Measurements from ENCODE around the gene COL4A2.

The COL4A2 gene

GRCh38 chr13:110528371-110528770 lies 221.3 kb downstream of the COL4A2 start:
- Histone ChIP-seq H3K9me2 (replicated peaks; ENCODE audit: insufficient read depth, low read length) (no peaks in the 10 kb centered on the region), H3F3A (ENCODE audit: insufficient read depth, low read length) (peaks cover 20% of the 10 kb centered on the region), H3K36me3 (replicated peaks; ENCODE audit: insufficient read depth, low read length) (no peaks in the 10 kb centered on the region), H4K20me1 (ENCODE audit: insufficient read depth, low read length) (no peaks in the 10 kb centered on the region), H2AFZ (ENCODE audit: low read length) (no peak overlapping the region), H3K79me2 (ENCODE audit: low read length) (no peaks in the 10 kb centered on the region), H3K9me3 (replicated peaks; ENCODE audit: insufficient read depth, low read length) (no peaks in the 10 kb centered on the region), H3K9ac (ENCODE audit: low read length) (no peak overlapping the region), H3K27ac (ENCODE audit: low read length) (no peak overlapping the region), H3K27me3 (replicated peaks; ENCODE audit: insufficient read depth, low read length) (no peaks in the 10 kb centered on the region), H3K4me1 (ENCODE audit: low read length) (peaks cover 34% of the 10 kb centered on the region), H3K4me3 (ENCODE audit: low read length) (no peak overlapping the region), H3K4me2 (ENCODE audit: low read depth, low read length) (no peak overlapping the region)
- TF ChIP-seq EZH2phosphoT487 (IDR thresholded peaks at IDR 0.05; ENCODE audit: low read length) (no peak), EZH2 (optimal IDR thresholded peaks at IDR 0.05; ENCODE audit: low read depth, low read length) (no peak)
- TF ChIP-seq, protein P1, sequence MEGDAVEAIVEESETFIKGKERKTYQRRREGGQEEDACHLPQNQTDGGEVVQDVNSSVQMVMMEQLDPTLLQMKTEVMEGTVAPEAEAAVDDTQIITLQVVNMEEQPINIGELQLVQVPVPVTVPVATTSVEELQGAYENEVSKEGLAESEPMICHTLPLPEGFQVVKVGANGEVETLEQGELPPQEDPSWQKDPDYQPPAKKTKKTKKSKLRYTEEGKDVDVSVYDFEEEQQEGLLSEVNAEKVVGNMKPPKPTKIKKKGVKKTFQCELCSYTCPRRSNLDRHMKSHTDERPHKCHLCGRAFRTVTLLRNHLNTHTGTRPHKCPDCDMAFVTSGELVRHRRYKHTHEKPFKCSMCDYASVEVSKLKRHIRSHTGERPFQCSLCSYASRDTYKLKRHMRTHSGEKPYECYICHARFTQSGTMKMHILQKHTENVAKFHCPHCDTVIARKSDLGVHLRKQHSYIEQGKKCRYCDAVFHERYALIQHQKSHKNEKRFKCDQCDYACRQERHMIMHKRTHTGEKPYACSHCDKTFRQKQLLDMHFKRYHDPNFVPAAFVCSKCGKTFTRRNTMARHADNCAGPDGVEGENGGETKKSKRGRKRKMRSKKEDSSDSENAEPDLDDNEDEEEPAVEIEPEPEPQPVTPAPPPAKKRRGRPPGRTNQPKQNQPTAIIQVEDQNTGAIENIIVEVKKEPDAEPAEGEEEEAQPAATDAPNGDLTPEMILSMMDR (IDR thresholded peaks at IDR 0.05; ENCODE audit: low read length): no peak
- no peak for DNase-seq

DNA sequence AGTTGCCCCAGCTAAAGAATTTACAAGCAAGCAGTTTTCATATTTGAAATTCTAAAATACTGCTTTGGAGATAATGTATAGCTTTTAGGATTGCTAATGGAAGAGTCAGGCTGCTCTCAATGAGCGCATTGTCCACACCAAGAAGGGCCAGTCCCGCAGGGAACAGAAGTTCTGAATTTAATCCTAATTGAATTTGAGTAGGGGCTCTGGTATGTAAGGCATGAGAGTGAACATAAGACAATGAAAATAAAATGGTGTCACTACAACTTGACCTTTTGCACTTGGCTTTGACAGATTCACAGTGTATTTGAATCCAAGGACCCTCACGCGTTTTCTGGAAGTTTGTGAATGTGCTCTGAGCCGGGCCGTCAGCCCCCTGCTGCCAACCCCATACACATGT lies 221.8 kb downstream of the COL4A2 start:
- Histone ChIP-seq H3K4me3 (ENCODE audit: low read length) (no peak overlapping the region), H3K27ac (ENCODE audit: low read length) (no peak overlapping the region), H3K9me3 (replicated peaks; ENCODE audit: insufficient read depth, low read length) (no peaks in the 10 kb centered on the region), H3K9me2 (replicated peaks; ENCODE audit: insufficient read depth, low read length) (no peaks in the 10 kb centered on the region), H4K20me1 (ENCODE audit: insufficient read depth, low read length) (no peaks in the 10 kb centered on the region), H3K36me3 (replicated peaks; ENCODE audit: insufficient read depth, low read length) (no peaks in the 10 kb centered on the region), H3K9ac (ENCODE audit: low read length) (no peak overlapping the region), H3F3A (ENCODE audit: insufficient read depth, low read length) (peaks cover 20% of the 10 kb centered on the region), H3K4me2 (ENCODE audit: low read depth, low read length) (no peak overlapping the region), H3K4me1 (ENCODE audit: low read length) (peaks cover 30% of the 10 kb centered on the region), H3K27me3 (replicated peaks; ENCODE audit: insufficient read depth, low read length) (no peaks in the 10 kb centered on the region), H2AFZ (ENCODE audit: low read length) (no peak overlapping the region), H3K79me2 (ENCODE audit: low read length) (no peaks in the 10 kb centered on the region)
- no peak for TF ChIP-seq EZH2phosphoT487 (IDR thresholded peaks at IDR 0.05; ENCODE audit: low read length)
- TF ChIP-seq, protein P1 (IDR thresholded peaks at IDR 0.05; ENCODE audit: low read length): no peak
- no peak for TF ChIP-seq EZH2 (optimal IDR thresholded peaks at IDR 0.05; ENCODE audit: low read depth, low read length)
- DNase-seq: no peak

DNA sequence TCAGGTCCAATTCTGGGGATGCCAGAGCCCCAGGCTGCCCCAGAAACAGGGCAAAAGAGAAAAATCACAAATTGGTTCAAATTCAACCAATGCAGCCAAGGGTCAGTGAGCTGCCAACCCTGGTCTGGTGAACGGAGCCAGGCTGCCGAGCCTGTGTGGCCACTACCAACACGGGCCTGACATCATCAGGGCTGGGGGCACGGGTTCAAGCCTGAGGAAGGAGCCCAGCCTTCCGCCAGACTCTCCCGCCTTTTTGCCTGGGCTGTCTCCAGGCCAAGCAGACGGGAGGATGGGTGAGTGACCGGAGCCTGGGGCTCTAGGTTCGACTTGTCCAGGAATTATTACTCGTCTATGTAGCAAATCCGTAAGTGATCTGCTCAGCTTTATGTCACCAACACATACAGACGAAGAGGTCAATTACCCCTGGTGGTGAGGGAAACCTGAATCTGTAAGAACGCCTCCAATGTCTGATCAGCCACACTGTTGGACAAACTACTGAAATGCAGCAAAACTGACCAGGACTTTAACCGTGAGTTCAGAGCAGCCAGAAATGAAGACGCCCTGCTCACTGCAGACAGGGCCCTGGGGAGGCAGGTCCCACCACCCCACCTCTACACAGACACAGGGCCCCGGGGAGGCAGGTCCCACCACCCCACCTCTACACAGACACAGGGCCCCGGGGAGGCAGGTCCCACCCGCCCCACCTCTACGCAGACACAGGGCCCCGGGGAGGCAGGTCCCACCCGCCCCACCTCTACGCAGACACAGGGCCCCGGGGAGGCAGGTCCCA lies 222.6 kb downstream of the COL4A2 start:
- Histone ChIP-seq H2AFZ (ENCODE audit: low read length) (no peak overlapping the region), H3K36me3 (replicated peaks; ENCODE audit: insufficient read depth, low read length) (no peaks in the 10 kb centered on the region), H3K9ac (ENCODE audit: low read length) (no peak overlapping the region), H3K27ac (ENCODE audit: low read length) (no peak overlapping the region), H3K4me1 (ENCODE audit: low read length) (peaks cover 22% of the 10 kb centered on the region), H3K27me3 (replicated peaks; ENCODE audit: insufficient read depth, low read length) (no peaks in the 10 kb centered on the region), H3K79me2 (ENCODE audit: low read length) (no peaks in the 10 kb centered on the region), H4K20me1 (ENCODE audit: insufficient read depth, low read length) (no peaks in the 10 kb centered on the region), H3K9me2 (replicated peaks; ENCODE audit: insufficient read depth, low read length) (no peaks in the 10 kb centered on the region), H3K9me3 (replicated peaks; ENCODE audit: insufficient read depth, low read length) (no peaks in the 10 kb centered on the region), H3K4me3 (ENCODE audit: low read length) (no peak overlapping the region), H3F3A (ENCODE audit: insufficient read depth, low read length) (peaks cover 18% of the 10 kb centered on the region), H3K4me2 (ENCODE audit: low read depth, low read length) (no peak overlapping the region)
- TF ChIP-seq, protein P1 (IDR thresholded peaks at IDR 0.05; ENCODE audit: low read length): no peak
- no peak for TF ChIP-seq EZH2 (optimal IDR thresholded peaks at IDR 0.05; ENCODE audit: low read depth, low read length)
- TF ChIP-seq EZH2phosphoT487 (IDR thresholded peaks at IDR 0.05; ENCODE audit: low read length): no peak
- no peak for DNase-seq

All from MM.1S (cell line).